WTC11 (cell line): ENCODE data around the gene ZNF554. TPM values are rescaled to one million over a fixed set of nuclear protein-coding genes. Genes with fewer than 3 reads are reported as not detected.

Experiments used
- ATAC-seq: fragments of 200-7000 bp; cut with Tn5 transposase; 2 replicates; pipeline ENCODE4 v1.10.0; 2021; ENCODE audit warnings: mild to moderate bottlenecking, moderate library complexity
- CTCF ChIA-PET: fragments of 300-600 bp; sonication (Branson Sonifier 250); formaldehyde crosslinking; loops from one replicate; lab custom pipeline; 2021; ENCODE audit warnings: antibody characterized with exemption; lab: Charles Lee
- POLR2A ChIA-PET: fragments of 350-600 bp; sonication (Branson Sonifier 250); formaldehyde crosslinking; loops from one replicate; lab custom pipeline; 2021; ENCODE audit warnings: antibody characterized with exemption; lab: Charles Lee
- DNase-seq: peaks from one replicate; pipeline ENCODE4 v3.0.0; 2021; ENCODE audit warnings: low spot score
- H3K27ac Mint-ChIP-seq: 2 replicates; pipeline ENCODE4 v1.8.0; 2021; ENCODE audit warnings: mixed read lengths
- H3K27me3 Mint-ChIP-seq: 2 replicates; pipeline ENCODE4 v1.8.0; 2021; ENCODE audit warnings: low read depth, mild to moderate bottlenecking, moderate library complexity, mixed read lengths
- H3K36me3 Mint-ChIP-seq: 2 replicates; pipeline ENCODE4 v1.8.0; 2021; ENCODE audit warnings: mixed read lengths
- H3K4me1 Mint-ChIP-seq: 2 replicates; pipeline ENCODE4 v1.8.0; 2022; ENCODE audit warnings: mixed read lengths
- H3K4me3 Mint-ChIP-seq: 2 replicates; pipeline ENCODE4 v1.8.0; 2021; ENCODE audit warnings: mild to moderate bottlenecking, moderate library complexity, mixed read lengths
- H3K9me3 Mint-ChIP-seq: 2 replicates; pipeline ENCODE4 v1.8.0; 2021; ENCODE audit warnings: mixed read lengths
- ARID4B ChIP-seq: sonication (generic); formaldehyde crosslinking; IDR thresholded peaks from 2 replicates; pipeline ENCODE4 v1.8.0; 2023; ENCODE audit warnings: missing genetic modification reagents, mild to moderate bottlenecking, borderline replicate concordance
- CREM ChIP-seq: sonication (generic); formaldehyde crosslinking; IDR thresholded peaks from 2 replicates; pipeline ENCODE4 v1.8.1; 2022; ENCODE audit warnings: mild to moderate bottlenecking, missing genetic modification reagents, moderate library complexity
- ELF4 ChIP-seq: sonication (generic); formaldehyde crosslinking; IDR thresholded peaks from 2 replicates; pipeline ENCODE4 v1.8.1; 2022; ENCODE audit warnings: low read depth, mild to moderate bottlenecking, moderate library complexity, missing genetic modification reagents
- EMX1 ChIP-seq: fragments of 250-450 bp; sonication (Bioruptor Pico); IDR thresholded peaks from 2 replicates; pipeline ENCODE4 v1.8.0; 2021; ENCODE audit warnings: mild to moderate bottlenecking
- ETV6 ChIP-seq: sonication (generic); formaldehyde crosslinking; IDR thresholded peaks from 2 replicates; pipeline ENCODE4 v1.8.1; 2022; ENCODE audit warnings: mild to moderate bottlenecking, missing genetic modification reagents
- GABPB1 ChIP-seq: sonication (generic); formaldehyde crosslinking; IDR thresholded peaks from 2 replicates; pipeline ENCODE4 v1.8.1; 2023; ENCODE audit warnings: mild to moderate bottlenecking, missing genetic modification reagents
- NFATC4 ChIP-seq: fragments of 250-450 bp; sonication (Bioruptor Pico); IDR thresholded peaks from 2 replicates; pipeline ENCODE4 v1.9.0; 2021; ENCODE audit warnings: mild to moderate bottlenecking
- NFE2L1 ChIP-seq: sonication (generic); formaldehyde crosslinking; IDR thresholded peaks from 2 replicates; pipeline ENCODE4 v1.8.1; 2023; ENCODE audit warnings: missing genetic modification reagents
- NFYB ChIP-seq: sonication (generic); formaldehyde crosslinking; conservative IDR thresholded peaks from 2 replicates; pipeline ENCODE4 v1.8.0; 2022; ENCODE audit warnings: low read depth, missing genetic modification reagents
- NR2C2 ChIP-seq: sonication (generic); formaldehyde crosslinking; IDR thresholded peaks from 2 replicates; pipeline ENCODE4 v1.8.0; 2022; ENCODE audit warnings: mild to moderate bottlenecking, missing genetic modification reagents
- NR3C1 ChIP-seq: sonication (generic); formaldehyde crosslinking; conservative IDR thresholded peaks from 2 replicates; pipeline ENCODE4 v1.8.1; 2023; ENCODE audit warnings: low read depth, mild to moderate bottlenecking, missing genetic modification reagents
- PRRX2 ChIP-seq: fragments of 250-450 bp; sonication (Bioruptor Pico); IDR thresholded peaks from 2 replicates; pipeline ENCODE4 v1.8.0; 2021; ENCODE audit warnings: mild to moderate bottlenecking
- ZNF232 ChIP-seq: sonication (generic); formaldehyde crosslinking; IDR thresholded peaks from 2 replicates; pipeline ENCODE4 v1.8.0; 2022; ENCODE audit warnings: mild to moderate bottlenecking, missing genetic modification reagents
- ZNF317 ChIP-seq: sonication (generic); formaldehyde crosslinking; IDR thresholded peaks from 2 replicates; pipeline ENCODE4 v1.8.1; 2023; ENCODE audit warnings: low read depth, mild to moderate bottlenecking, moderate library complexity, missing genetic modification reagents, borderline replicate concordance
- ZNF396 ChIP-seq: fragments of 250-450 bp; sonication (Bioruptor Pico); IDR thresholded peaks from 2 replicates; pipeline ENCODE4 v1.8.0; 2021; ENCODE audit warnings: mild to moderate bottlenecking, moderate library complexity, borderline replicate concordance
- ZNF425 ChIP-seq: fragments of 250-450 bp; sonication (Bioruptor Pico); conservative IDR thresholded peaks from 2 replicates; pipeline ENCODE4 v1.9.0; 2021; ENCODE audit warnings: mild to moderate bottlenecking
- total RNA-seq: library from RNA; stranded (reverse); gene quantifications from 3 replicates; pipeline ENCODE4 v1.2.3, GENCODE V29; 2021
- TF ChIP-seq, protein P1 (sequence below): sonication (generic); formaldehyde crosslinking; IDR thresholded peaks from 2 replicates; pipeline ENCODE4 v1.8.1; 2022; ENCODE audit warnings: mild to moderate bottlenecking, missing genetic modification reagents, moderate library complexity, borderline replicate concordance
- TF ChIP-seq, protein P2 (sequence below): fragments of 200-600 bp; IDR thresholded peaks from 2 replicates; pipeline ENCODE4 v1.8.0; 2022; ENCODE audit warnings: antibody characterized with exemption
- TF ChIP-seq, protein P3 (sequence below): fragments of 250-450 bp; sonication (Bioruptor Pico); IDR thresholded peaks from 2 replicates; pipeline ENCODE4 v1.8.0; 2021; ENCODE audit warnings: mild to moderate bottlenecking
- TF ChIP-seq, protein P4 (sequence below): sonication (generic); formaldehyde crosslinking; IDR thresholded peaks from 2 replicates; pipeline ENCODE4 v1.8.1; 2022; ENCODE audit warnings: mild to moderate bottlenecking, moderate library complexity, missing genetic modification reagents
- TF ChIP-seq, protein P5 (sequence below): sonication (generic); formaldehyde crosslinking; IDR thresholded peaks from 2 replicates; pipeline ENCODE4 v1.8.1; 2022; ENCODE audit warnings: missing genetic modification reagents, borderline replicate concordance

Gene ZNF554
- total RNA-seq, 1 experiment from 2014 or later, result 5.7 TPM

- no peaks in the 10 kb centered on the region for H3K9me3 Mint-ChIP-seq
- ATAC-seq, result no peak
- H3K27ac Mint-ChIP-seq, result no peak overlapping the region
- no peak for TF ChIP-seq GABPB1 (CRISPR knock-in tag)
- no peak for TF ChIP-seq CREM (CRISPR knock-in tag)
- TF ChIP-seq ZNF425, result no peak
- TF ChIP-seq NR2C2, result no peak
- no peak for TF ChIP-seq NR3C1 (CRISPR knock-in tag)
- no peak for TF ChIP-seq NFATC4 (CRISPR knock-in tag)
- TF ChIP-seq PRRX2 (CRISPR knock-in tag), result no peak
- no peak for TF ChIP-seq ETV6 (CRISPR knock-in tag)
- TF ChIP-seq, protein P1, sequence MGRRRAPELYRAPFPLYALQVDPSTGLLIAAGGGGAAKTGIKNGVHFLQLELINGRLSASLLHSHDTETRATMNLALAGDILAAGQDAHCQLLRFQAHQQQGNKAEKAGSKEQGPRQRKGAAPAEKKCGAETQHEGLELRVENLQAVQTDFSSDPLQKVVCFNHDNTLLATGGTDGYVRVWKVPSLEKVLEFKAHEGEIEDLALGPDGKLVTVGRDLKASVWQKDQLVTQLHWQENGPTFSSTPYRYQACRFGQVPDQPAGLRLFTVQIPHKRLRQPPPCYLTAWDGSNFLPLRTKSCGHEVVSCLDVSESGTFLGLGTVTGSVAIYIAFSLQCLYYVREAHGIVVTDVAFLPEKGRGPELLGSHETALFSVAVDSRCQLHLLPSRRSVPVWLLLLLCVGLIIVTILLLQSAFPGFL, result no peak
- TF ChIP-seq, protein P2, sequence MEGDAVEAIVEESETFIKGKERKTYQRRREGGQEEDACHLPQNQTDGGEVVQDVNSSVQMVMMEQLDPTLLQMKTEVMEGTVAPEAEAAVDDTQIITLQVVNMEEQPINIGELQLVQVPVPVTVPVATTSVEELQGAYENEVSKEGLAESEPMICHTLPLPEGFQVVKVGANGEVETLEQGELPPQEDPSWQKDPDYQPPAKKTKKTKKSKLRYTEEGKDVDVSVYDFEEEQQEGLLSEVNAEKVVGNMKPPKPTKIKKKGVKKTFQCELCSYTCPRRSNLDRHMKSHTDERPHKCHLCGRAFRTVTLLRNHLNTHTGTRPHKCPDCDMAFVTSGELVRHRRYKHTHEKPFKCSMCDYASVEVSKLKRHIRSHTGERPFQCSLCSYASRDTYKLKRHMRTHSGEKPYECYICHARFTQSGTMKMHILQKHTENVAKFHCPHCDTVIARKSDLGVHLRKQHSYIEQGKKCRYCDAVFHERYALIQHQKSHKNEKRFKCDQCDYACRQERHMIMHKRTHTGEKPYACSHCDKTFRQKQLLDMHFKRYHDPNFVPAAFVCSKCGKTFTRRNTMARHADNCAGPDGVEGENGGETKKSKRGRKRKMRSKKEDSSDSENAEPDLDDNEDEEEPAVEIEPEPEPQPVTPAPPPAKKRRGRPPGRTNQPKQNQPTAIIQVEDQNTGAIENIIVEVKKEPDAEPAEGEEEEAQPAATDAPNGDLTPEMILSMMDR, result no peak
- TF ChIP-seq ZNF232, result no peak
- TF ChIP-seq ELF4 (CRISPR knock-in tag), result no peak
- TF ChIP-seq, protein P3, sequence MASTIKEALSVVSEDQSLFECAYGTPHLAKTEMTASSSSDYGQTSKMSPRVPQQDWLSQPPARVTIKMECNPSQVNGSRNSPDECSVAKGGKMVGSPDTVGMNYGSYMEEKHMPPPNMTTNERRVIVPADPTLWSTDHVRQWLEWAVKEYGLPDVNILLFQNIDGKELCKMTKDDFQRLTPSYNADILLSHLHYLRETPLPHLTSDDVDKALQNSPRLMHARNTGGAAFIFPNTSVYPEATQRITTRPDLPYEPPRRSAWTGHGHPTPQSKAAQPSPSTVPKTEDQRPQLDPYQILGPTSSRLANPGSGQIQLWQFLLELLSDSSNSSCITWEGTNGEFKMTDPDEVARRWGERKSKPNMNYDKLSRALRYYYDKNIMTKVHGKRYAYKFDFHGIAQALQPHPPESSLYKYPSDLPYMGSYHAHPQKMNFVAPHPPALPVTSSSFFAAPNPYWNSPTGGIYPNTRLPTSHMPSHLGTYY, result no peak
- no peak for TF ChIP-seq EMX1 (CRISPR knock-in tag)
- no peak for TF ChIP-seq NFYB (CRISPR knock-in tag)
- TF ChIP-seq NFE2L1 (CRISPR knock-in tag), result no peak
- TF ChIP-seq, all 79 proteins: peak for 0
- no peak overlapping the region for H3K4me3 Mint-ChIP-seq
- no peaks in the 10 kb centered on the region for H3K27me3 Mint-ChIP-seq
- ChIA-PET POLR2A (interaction anchor here (0.9 kb wide), 1 partner anchor 12 kb away, joined by 7 read pairs; no protein-coding TSS in a partner anchor), CTCF (interaction anchor here (0.7 to 1.5 kb wide), 2 partner anchors 16 to 156 kb away, joined by 3 to 4 read pairs; partner anchors contain the start of gene ZNF554)
- no peaks in the 10 kb centered on the region for H3K4me1 Mint-ChIP-seq
- H3K36me3 Mint-ChIP-seq, result peaks cover 34% of the 10 kb centered on the region
- no peak for DNase-seq
These were observed 15.3 kb upstream of the ZNF554 start for GRCh38 chr19:2804156-2805004.

- peaks cover 38% of the 10 kb centered on the region for H3K36me3 Mint-ChIP-seq
- H3K27me3 Mint-ChIP-seq, result no peaks in the 10 kb centered on the region
- no peaks in the 10 kb centered on the region for H3K9me3 Mint-ChIP-seq
- ATAC-seq (no peak), DNase-seq (no peak)
- CTCF ChIA-PET, result no interaction called here
- no peaks in the 10 kb centered on the region for H3K4me1 Mint-ChIP-seq
- H3K27ac Mint-ChIP-seq, result no peak overlapping the region
- no peak overlapping the region for H3K4me3 Mint-ChIP-seq
- POLR2A ChIA-PET, result no interaction called here
- TF ChIP-seq, protein P4, sequence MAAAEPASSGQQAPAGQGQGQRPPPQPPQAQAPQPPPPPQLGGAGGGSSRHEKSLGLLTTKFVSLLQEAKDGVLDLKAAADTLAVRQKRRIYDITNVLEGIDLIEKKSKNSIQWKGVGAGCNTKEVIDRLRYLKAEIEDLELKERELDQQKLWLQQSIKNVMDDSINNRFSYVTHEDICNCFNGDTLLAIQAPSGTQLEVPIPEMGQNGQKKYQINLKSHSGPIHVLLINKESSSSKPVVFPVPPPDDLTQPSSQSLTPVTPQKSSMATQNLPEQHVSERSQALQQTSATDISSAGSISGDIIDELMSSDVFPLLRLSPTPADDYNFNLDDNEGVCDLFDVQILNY, result no peak
- TF ChIP-seq, protein P5, sequence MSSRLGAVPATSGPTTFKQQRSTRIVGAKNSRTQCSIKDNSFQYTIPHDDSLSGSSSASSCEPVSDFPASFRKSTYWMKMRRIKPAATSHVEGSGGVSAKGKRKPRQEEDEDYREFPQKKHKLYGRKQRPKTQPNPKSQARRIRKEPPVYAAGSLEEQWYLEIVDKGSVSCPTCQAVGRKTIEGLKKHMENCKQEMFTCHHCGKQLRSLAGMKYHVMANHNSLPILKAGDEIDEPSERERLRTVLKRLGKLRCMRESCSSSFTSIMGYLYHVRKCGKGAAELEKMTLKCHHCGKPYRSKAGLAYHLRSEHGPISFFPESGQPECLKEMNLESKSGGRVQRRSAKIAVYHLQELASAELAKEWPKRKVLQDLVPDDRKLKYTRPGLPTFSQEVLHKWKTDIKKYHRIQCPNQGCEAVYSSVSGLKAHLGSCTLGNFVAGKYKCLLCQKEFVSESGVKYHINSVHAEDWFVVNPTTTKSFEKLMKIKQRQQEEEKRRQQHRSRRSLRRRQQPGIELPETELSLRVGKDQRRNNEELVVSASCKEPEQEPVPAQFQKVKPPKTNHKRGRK (CRISPR knock-in tag), result no peak
- TF ChIP-seq PRRX2 (CRISPR knock-in tag) (no peak), ZNF396 (CRISPR knock-in tag) (no peak), ZNF317 (CRISPR knock-in tag) (no peak), ARID4B (CRISPR knock-in tag) (no peak), NFE2L1 (CRISPR knock-in tag) (no peak)
These were observed 14.3 kb upstream of the ZNF554 start for GRCh38 chr19:2805261-2805900.
